Epithelial cell of esophagus (primary cell): ENCODE data around the gene EPHA5.

Source experiments
- DNase-seq: peaks from one replicate; pipeline ENCODE4 v3.0.0; 2010; ENCODE audit warnings: low read depth
- H3K4me3 ChIP-seq: 2 replicates; pipeline ENCODE4 v1.5.1; 2011; ENCODE audit warnings: mild to moderate bottlenecking, low read length, control low read depth
- TF ChIP-seq, protein P1 (sequence below): IDR thresholded peaks from 2 replicates; pipeline ENCODE4 v1.5.1; 2011; ENCODE audit warnings: low read depth, mild to moderate bottlenecking, low read length, control low read depth, inconsistent platforms; ENCODE audit not compliant: insufficient read depth; ENCODE audit errors: missing control alignments

Gene EPHA5

DNA sequence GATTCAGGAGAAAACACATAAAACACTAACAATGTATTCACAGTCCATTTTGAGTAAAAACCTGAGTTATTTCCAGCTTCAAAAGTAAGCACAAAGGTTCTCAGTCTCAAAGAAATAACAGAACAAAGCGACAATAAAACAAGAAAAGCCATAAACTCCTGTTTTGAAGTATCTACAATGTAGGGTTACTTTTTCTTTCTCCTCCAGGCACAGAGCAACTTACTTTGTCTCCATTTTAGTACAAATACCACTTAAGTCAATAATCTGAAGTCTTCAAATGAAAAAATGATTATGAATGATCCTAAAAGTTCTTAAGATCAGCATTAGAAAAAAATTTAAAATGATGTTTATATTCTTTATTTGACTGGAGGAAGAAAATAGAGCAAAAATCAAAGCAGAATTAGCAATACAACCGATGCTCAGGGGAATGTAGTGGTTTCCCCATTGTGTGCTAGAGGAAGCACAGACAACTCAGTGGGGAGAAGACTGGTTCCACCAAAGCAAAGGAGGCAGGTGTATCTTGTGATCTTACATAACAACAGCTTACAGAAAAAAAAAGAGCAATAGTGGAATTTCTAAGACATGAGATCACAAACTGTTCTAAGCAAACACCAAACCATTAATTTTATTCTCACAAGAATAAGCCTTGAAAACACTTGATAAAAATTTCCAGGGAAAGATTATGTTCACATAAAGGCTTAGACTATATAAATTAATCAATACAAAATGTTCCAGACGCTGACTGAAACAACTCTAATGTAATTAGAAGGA, 35.1 kb downstream of the EPHA5 start:
- TF ChIP-seq, protein P1, sequence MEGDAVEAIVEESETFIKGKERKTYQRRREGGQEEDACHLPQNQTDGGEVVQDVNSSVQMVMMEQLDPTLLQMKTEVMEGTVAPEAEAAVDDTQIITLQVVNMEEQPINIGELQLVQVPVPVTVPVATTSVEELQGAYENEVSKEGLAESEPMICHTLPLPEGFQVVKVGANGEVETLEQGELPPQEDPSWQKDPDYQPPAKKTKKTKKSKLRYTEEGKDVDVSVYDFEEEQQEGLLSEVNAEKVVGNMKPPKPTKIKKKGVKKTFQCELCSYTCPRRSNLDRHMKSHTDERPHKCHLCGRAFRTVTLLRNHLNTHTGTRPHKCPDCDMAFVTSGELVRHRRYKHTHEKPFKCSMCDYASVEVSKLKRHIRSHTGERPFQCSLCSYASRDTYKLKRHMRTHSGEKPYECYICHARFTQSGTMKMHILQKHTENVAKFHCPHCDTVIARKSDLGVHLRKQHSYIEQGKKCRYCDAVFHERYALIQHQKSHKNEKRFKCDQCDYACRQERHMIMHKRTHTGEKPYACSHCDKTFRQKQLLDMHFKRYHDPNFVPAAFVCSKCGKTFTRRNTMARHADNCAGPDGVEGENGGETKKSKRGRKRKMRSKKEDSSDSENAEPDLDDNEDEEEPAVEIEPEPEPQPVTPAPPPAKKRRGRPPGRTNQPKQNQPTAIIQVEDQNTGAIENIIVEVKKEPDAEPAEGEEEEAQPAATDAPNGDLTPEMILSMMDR = no peak
- DNase-seq = peak; percentile 2
- no peak overlapping the region for H3K4me3 ChIP-seq

- no peak overlapping the region for H3K4me3 ChIP-seq
- TF ChIP-seq, protein P1 = no peak
- no peak for DNase-seq
These were observed 45.6 kb downstream of the EPHA5 start for GRCh38 chr4:65624651-65625050.

GRCh38 chr4:65623506-65623905, 46.8 kb downstream of the EPHA5 start:
- TF ChIP-seq, protein P1 = no peak
- peak; percentile 80 for DNase-seq
- H3K4me3 ChIP-seq = no peak overlapping the region

DNA sequence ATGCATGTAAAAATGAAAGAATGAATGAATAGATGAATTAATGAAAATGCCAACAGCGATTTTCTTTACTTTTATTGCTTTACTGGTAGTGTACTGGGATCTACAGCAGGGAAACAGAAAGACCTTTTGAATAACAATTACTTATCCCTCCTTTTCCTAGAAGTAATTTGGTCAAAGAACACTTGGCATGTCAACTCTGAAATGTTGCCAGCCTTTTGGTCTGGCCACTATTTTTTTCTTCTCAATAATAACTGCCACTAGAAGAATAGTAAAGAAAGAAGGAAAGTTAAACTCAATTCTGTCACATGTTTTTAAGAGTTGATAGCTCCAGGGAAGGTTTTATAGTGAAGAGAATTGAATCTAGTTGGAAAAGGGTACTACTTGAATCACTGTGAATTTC, 52.9 kb downstream of the EPHA5 start:
- TF ChIP-seq, protein P1 = no peak
- DNase-seq = no peak
- H3K4me3 ChIP-seq = no peak overlapping the region

GRCh38 chr4:65604515-65604914, 65.8 kb downstream of the EPHA5 start:
- H3K4me3 ChIP-seq = no peak overlapping the region
- TF ChIP-seq, protein P1 = no peak
- DNase-seq = no peak

DNA sequence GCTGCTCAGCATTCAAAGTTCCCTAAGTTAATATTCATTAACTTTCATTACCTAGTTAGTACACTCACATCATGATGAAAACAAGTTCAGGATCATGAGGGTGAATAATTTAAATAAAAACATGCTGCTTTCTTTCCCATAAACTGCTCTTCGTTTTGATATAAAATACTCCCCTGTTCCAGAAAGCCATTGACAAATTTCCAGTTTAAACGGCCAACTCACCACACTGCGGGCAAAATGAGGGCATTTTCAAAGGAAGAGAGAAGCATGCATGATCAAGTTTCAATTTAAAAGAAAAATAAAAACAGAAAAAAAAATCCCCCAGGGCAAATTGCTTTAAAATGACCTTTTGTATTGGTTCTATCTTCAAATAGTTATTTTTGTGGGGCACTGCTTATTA, 69.6 kb downstream of the EPHA5 start:
- no peak overlapping the region for H3K4me3 ChIP-seq
- TF ChIP-seq, protein P1 = no peak
- DNase-seq = no peak

DNA sequence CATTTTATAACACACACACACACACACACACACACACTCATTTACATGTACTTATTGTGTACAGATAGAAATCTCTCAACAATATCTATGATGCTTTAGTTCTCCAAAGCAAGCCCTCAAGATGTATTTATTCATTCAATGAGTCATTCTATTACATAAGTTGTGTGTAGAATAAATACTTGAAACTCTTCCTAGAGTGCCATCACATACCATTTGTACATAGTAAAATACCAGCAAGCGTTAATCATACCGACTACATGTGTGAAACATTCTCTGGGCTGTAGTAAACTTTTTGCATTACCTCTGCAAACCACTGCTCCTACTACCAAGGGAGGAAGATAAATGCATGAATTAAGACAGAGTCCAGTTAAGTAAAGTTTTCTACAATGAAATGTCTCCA, 70.9 kb downstream of the EPHA5 start:
- DNase-seq = peak; percentile 69
- H3K4me3 ChIP-seq = no peak overlapping the region
- TF ChIP-seq, protein P1 = no peak
